HG02870 (cell line): Measurements from ENCODE around the gene CYRIA.
A peak's percentile ranks its signal among the peaks of the same experiment; 100 is the strongest.

Experiments used
- ATAC-seq: cut with Tn5 transposase; IDR thresholded peaks from one replicate; pipeline ENCODE4 v1.9.1; 2021; ENCODE audit warnings: mild to moderate bottlenecking, moderate library complexity; ENCODE audit not compliant: unreplicated experiment

CYRIA gene

DNA sequence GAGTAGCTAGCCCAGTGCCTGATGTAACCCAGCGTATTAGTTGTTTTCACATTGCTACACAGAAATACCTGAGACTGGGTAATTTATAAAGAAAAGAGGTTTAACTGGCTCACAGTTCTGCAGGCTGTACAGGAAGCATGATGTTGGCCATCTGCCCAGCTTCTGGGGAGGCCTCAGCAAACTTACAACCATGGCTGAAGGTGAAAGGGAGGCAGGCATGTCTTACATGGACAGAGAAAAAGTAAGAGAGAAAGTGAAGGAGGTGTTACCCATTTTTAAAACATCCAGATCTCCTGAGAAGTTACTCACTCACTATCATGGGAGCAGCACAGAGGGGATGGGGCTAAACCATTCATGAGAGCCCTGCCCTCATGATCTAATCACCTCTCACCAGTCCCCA is 6.1 kb upstream of the CYRIA start:
- ATAC-seq: no peak

DNA sequence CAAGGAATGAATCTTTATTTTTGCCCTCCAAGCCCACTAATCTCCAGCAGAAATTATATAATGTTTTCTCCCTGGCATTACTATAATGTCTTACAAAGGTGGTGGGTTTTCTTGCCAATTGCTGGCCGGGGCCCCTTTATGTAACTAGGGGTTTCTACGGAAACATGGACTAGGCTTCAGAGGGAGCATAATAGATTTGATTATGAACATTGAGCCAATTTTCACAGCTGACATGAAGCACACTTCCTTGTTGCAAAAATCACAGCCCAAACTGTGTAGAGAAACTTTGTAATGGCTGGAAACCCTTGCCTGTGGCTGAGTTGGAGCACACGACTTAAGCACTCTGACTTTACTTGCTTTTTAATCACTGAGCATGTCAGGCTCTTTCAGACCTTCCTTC is 3.8 kb upstream of the CYRIA start:
- no peak for ATAC-seq

DNA sequence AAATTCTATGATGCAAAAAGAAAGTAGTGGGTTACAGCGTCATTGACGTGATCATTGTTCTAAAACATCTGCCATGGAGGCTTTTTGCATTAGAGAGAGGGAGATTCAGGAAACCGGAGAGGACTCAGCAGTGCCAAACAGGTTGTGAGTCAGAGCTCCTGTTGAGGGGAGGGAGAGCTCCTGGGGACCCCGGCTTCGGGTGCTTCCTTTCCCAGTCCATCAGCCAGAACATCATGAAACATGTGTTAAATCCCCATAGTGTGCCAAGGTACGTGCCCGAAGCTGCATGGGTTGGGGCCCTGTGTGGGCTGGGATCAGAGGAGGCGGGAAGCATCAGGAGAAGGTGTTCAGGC is 791 bp upstream of the CYRIA start:
- ATAC-seq: no peak

DNA sequence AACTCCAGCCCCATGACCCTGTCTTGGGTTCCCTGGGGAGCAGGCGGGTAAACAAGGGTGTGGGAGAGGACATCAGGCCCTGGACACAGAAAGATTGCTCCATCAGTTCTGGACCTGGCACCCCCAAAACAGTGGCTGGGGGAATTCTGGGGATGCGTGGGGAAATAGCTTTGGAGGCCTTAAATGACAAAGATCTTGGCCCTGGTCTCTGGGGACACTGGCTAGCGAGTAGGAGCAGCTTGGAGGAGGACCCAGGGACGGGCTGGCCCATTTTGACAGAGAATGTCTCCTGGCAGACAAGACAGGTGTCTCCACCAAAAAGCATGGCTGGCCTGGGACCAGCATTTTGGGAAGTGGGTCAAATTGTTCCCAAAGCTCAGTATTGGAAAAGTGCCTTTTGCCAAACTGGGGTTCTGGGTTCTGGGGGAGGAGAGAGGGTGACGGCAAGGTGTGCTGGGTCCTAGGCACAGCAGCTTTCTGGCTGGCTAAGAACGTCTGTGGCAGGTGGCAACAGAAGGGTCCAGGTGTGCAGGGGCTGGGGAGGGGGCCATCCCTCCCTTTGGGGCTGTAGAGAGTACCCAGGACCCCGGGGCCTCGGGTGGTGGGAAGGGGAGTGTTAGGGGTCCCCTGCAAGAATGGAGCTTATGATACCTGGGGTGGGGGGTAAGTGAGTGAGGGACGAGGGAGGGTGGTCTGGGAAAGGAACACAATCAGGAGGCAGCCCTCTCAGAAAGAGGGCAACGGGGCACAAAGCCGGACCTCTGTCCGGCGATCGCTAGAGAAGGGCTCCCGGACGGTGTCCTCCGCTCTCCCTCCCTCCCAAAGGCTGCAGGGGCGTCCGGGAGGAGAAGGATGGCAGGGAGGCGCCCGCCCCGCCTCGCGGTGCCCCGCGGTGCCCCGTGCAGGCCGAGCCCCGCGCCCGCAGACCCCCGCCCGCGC is 556 bp downstream of the CYRIA start:
- peak; percentile 9 for ATAC-seq

DNA sequence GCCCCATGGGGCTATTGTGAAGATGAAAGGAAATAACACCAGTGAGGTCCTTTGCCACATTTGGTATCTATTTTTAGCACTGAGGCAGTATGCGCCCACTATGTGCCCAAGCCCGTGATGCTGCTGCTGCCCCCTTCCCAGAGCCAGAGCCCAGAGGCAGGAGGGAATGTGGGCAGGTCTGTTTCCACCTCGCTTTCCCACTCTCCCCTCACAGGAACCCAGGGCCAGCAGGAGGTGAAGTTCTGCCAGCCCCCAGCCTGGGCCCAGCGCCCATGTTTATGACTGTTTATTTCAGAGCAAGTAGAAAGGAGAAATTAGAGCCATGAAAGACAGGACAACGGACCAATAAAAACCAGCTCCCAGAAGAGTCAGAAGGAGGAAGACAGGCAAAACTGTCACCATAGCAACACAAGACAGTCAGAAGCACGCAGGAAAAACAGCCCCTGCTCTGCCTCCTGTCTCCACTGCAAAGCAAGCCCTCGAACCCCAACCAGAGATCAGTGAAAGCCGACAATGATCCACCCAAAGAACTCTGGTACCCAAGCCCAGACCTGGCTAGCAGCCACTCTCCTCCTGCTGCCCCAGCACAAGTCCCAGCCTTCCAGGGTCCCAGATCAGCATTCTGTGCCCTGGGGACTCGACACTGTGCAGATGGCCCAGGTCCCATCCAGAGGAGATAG is 1.4 kb downstream of the CYRIA start:
- ATAC-seq: peak; percentile 35

DNA sequence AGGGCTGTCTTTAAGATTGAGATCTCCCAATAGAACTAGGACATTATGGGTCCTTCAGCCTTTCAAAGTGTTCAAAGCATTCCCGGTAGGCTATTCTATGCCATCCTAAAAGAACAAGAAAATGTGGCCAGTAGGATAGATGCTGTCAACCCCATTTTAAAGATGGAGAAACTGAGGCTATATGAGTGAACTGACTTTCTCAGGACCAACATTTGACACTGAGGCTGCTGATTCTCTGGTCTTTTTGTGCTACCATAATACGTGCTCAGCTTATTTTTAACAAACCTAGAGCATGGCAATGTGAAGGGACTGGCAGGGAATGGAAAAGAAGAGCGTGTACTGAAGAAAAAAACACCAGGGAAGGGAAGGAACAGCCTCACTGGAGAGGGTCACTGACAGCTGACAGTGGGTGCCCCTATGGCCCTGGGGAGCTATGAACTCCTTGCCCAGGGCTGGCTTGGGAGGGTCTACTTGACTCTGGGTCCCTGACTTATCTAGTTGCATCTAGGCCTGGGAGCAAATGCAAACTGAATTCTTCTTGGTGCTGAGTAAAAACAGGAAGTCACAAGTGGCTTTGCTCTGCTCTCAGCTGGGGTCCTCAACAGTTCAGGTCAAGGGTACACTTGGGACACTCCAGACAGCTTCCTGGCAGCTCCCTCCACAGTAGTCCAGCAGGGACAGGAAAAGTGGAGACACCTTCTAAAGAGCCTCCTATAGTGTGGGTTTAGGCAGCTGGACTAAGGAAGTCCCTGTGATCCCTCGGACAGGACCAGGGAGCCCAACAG is 2.3 kb downstream of the CYRIA start:
- no peak for ATAC-seq

DNA sequence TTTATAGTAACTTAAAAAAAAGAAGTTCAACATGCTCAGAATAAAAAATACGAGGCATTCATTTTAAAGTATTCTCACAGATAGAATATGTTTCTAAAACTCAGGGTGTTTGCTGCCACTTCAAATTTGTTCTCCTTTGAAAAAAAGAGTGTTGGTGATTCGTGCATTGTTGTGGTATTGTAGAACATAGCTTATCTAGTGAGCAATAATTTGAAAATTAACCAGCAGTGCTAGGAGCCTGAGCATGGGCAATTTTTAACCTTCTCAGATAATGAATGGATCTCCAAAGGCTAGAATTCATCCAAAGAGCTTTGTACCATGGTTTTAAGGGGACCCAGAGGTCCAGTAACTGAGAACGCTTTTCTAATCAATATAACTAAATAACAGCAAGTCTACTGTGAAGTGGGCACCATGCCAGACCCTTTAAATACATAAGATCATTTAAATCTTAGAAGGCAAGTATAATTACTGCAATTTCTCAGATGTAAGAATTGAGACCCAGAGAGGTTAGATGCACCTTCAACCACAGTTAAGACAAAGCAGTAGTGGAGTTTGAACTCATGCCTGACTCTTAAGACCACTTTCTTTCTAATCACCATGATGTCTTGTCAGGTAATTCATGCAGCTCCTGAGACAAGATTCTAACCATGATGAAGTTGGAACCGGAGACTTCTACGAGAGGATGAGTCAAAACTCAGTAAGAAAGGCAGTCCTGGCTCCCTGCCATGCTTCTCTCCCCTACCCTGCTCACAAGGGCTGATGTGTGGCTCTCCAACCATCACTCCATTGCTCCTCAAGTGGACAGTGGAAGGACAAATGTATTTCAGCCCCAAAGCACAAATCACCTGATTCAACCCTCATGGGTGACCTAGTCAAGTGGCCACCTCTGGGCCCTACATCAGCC is 3.4 kb downstream of the CYRIA start:
- ATAC-seq: no peak

DNA sequence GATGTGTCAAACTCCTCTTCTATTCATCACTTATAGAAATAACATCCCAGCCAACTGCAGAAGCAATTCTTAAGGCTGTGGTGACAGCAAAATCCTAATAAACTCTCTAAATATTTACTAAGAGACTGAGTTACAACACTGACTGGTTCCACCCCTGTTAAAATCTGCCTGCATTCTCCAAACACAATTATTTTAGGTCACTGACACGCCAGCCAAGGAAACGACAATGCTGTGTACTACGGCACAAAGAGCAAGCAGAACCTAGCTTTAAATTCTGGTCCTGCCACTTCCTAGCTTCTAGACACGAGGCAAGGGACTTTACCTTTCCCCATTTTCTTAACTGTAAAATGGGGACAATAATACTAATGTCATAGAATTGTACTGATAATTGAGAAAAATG is 4.1 kb downstream of the CYRIA start:
- no peak for ATAC-seq

DNA sequence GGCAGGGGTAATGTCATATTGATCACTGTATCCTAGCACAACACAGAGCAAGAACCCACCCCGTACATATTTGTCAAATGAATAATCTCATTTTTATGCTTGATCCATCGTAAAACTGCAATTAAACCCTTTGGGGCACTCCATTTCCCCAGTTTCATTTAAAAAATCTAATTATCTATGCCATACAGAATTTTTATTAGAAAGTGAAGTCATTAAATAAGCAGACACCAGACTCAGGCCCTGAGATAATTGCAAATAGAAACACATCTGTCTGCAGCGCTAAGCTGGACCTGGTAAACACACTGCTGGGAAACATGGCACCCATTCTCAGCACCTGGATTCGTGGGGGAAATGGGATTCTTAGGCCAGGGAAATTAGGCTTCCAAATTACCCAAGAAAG is 5.1 kb downstream of the CYRIA start:
- ATAC-seq: no peak

DNA sequence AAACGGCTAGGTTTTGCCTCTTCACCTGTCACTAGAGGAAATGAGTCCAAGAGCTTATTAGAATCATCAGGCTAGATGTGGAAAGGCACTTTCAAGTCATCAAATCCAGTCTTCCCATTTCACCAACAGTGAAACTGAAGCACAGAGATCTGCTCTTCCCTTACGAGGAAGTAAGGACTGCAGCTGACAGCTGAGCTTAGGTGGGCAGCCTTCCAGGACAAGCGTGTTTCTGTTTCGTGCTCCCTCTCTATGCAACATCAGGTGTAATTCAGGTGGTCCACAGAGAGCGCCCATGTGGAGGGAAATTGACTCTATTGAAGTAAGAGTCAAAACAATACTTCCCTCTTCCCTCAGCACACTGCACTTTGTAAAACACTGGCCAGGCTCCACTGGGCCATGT is 5.5 kb downstream of the CYRIA start:
- no peak for ATAC-seq

DNA sequence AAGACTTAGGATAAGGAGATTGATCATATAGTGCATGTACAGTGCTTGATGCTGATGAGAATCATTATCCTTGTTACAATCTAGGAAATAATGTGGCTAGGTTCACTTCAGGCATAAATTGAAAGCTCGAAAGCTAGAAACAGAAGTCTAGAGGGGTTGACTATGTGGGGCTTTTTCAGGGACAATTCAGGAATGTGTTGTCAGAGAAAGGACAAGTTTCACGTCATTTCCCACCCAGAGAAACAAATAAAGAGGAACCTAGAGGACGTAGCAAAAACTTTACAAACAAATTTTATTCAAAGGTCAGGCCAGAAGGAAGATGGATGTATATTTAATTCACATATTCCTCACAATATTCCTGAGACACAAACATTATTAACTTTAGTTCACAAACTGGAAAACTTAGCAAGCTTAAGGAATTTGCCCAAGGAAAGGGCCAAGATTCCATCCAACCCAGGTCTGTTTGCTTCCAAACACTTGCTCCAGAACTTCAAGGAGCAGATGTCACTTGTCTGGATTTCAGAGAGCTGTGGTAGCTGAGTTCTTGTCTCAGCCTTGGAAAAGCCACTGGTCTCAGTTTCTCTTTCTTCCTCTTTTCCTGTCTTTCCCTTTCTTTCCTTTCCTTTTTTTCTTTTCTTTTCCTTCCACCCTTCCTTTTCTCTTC is 7.4 kb downstream of the CYRIA start:
- no peak for ATAC-seq

DNA sequence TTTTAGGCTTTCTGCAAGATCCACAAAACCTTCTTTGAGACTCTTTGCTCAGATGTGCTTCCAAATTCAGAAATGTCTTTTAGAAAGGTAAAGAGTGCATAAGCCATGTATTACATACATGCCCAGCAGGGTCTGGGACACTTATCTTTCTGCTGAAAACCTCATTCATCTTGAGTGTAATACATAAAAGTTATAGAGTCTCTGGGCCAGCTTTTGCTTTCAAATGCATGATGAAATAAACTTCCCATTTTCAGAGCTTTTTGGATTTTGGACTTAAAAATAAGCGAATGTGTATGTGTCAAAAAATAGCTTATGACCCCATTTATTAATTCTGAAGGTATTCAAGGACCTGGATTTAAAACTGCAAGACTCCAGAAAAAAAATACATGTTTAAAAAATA is 8.0 kb downstream of the CYRIA start:
- ATAC-seq: no peak

DNA sequence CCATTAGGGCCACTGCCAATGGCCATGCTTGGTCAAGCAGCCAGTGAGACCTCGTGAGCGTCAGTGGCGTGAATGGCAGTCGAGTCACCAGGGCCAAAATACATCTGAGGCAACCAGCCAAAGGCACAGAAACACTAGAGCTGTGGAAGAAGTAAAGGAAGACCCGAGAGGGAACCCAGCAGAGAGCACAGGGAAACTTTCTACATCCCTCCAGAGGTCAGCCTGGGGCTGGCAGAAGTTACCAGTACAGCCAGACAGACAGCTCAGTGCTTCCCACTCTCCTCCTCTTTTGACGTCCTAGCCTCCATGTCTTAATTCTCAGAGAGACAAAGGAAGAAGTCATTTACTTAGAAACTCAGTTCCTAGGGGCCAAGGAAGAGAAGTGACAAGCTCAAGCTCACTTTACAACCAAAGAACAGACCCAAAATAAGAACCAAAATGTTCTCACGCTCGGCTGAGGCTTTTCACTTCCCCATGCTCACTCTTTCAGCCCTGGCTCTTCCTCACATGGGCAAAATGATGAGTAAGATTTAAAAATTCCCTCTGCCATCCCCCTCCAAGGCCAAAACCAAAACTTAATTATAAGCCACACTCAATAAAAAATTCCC is 8.7 kb downstream of the CYRIA start:
- peak; percentile 67 for ATAC-seq

DNA sequence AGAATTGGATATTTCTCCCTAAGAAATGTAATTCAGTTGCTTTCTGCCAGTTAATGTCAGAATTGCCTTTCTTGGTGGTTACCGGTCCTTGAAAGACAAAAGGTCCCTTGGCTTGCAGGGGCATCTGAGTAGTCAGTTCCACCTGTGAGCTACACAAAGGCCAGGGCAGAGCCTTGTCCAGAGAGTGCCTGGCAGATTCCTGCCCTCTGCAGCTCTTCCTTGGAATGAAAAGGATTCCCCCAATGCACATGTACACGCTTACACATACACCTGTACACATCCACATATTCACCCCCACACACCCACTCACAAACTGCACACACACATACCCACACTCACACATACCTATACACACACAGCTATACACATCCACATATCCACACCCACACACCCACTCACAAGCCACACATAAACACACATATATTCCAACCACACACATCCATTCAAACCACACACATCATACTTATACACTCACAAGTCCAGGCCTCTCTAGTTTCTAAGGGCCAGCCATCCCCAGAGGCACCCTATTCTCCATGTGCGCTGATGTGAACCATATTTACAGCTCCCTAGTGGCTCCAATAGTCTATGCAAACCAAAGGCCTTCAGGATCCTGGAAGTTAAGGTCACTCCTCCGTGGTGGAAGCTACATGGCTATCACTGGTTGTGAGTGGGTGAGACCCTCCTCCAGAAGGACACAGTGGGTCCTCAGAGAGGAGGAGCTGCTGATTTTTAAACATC is 9.6 kb downstream of the CYRIA start:
- ATAC-seq: no peak

DNA sequence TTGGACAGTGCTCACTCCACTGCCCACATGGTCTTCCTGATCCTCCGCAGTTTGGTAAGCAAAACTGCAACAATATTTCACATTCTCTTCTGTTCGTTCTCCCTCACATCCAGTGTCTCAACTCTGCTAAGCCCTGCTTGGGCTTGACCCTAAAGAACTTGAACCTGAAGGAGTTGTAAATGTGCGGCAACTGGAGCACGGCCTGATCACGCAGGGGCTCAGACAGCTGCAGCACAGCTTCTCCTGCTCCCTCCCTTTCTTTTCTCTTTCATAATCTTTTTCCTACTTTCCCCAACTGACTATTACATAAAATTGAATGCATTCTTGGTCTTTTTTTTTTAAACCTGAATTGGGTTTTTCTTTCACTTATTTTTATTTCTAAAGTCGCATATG is 10.2 kb downstream of the CYRIA start:
- ATAC-seq: no peak

DNA sequence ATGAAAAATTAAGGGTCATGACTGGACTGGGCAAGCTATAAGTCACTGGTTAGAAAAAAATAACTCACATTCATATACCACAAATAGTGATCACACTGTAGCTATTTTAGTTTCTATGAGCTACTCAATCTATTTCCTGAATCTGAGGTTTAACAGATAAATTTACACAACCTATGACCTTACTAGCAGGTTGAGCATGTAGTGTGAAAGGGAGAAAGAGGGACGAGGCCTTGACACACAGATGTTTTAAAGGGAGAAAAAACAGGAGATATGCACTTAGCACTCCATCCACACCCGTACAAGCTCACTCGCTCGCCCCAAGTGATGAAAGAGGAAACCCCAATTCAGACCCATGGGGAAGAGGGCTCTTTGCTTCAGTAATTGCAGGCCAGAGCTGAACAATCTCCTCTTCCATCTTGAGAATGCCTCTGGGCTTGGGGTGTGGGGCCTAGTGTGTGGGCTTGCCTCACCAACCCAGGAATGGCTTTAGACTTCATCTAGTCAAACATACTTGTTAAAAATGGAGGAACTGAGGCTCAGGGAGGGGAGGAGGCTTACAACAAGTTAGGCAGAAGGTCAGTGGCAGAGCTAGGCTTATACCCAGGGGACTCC is 10.7 kb downstream of the CYRIA start:
- ATAC-seq: peak; percentile 27

DNA sequence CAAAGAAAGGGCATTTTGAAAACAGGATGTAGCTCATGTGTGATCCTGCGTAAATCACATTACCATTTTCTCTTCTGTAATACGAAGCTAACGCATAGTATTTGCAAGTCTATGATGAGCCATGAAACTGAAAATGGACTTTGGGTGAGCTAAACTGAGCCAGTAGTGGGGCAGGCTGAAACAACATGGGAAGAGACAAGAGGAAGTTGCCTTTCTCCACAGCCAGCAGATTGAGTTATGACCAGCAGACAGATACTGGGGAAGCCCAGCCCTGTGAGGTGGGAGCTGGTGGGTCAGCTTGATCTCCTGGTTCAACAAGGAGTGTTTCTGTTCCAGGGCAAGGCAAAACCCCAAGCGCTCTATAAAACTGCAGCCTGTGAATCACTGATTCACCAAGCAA is 11.8 kb downstream of the CYRIA start:
- ATAC-seq: peak; percentile 57

DNA sequence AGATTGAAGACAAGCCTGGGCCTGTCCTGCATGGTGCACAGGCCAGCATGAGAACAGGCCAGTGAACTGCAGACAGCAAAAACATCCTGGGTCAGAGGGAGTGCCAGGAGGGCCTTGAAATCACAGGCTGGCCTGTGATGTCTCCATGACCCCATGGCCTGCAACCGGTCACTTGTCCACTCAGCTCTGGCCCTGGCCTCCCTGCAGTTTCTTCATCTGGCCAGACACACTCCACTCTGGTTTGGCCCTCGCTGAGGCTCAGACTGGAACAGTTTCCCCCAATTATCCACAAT is 12.6 kb downstream of the CYRIA start:
- ATAC-seq: no peak
